ENCODE results near the gene NWD2.

GRCh38 chr4:37421614-37422013 lies 177.1 kb downstream of the NWD2 start:
- no peak for TF ChIP-seq CTCF (conservative IDR thresholded peaks at IDR 0.05 in 1 of 2, IDR thresholded peaks at IDR 0.05 in 1 of 2; ENCODE audit: low read depth in 1 of 2, low read length in 2 of 2)
- TF ChIP-seq EZH2 (IDR thresholded peaks at IDR 0.05; ENCODE audit: low read length, missing control alignments): no peak

All from fibroblast of lung (primary cell).